ENCODE data around the gene ANKRD6. TPM values are rescaled to one million over a fixed set of nuclear protein-coding genes. Genes with fewer than 3 reads are reported as not detected.

Gene ANKRD6
- polyA plus RNA-seq, 1 of the 3 experiments (the other 2 are of a cell fraction): 2.6 TPM

GRCh38 chr6:89567630-89568390 is 134.9 kb downstream of the ANKRD6 start:
- no peak for DNase-seq
- POLR2A ChIA-PET: no interaction called here
- H3K4me3 ChIP-seq (ENCODE audit: low read depth in 2 of 2, low read length in 1 of 2): no peak overlapping the region
- peaks cover 0 to 6% of the 10 kb centered on the region in 2 experiments; a peak in 1 of 4 replicates for H3K4me1 ChIP-seq (ENCODE audit: control insufficient read depth in 1 of 2, insufficient read depth in 2 of 2, low read depth in 1 of 2, low read length in 1 of 2)
- no peaks in the 10 kb centered on the region for H3K79me2 ChIP-seq (ENCODE audit: insufficient read depth)
- WGBS (ENCODE audit: low lambda C conversion rate): 81% methylated on average over 6 of the region's 6 CpGs
- no peak overlapping the region for H3K27ac ChIP-seq (ENCODE audit: low read depth in 2 of 2, low read length in 1 of 2)
- no peak overlapping the region for H3K4me2 ChIP-seq
- no peak overlapping the region for H3K9ac ChIP-seq
- no peaks in the 10 kb centered on the region for H3K9me3 ChIP-seq
- CTCF ChIA-PET: interaction anchor here (1.1 to 1.9 kb wide), 2 partner anchors 31 to 45 kb away, joined by 3 to 4 read pairs; no protein-coding TSS in a partner anchor
- no peaks in the 10 kb centered on the region for H4K20me1 ChIP-seq (ENCODE audit: insufficient read depth)
- no peaks in the 10 kb centered on the region for H3K9me2 ChIP-seq
- no peaks in the 10 kb centered on the region for H3K27me3 ChIP-seq (ENCODE audit: insufficient read depth)
- no peaks in the 10 kb centered on the region for H3K36me3 ChIP-seq (replicated peaks in 1 of 2; ENCODE audit: control insufficient read depth in 1 of 2, insufficient read depth in 2 of 2, low read length in 1 of 2)
- TF ChIP-seq GATA2 (CRISPR knock-in tag; IDR thresholded peaks at IDR 0.05) (no peak), RXRA (IDR thresholded peaks at IDR 0.05; ENCODE audit: borderline replicate concordance, low read depth) (no peak), FOSL2 (IDR thresholded peaks at IDR 0.05; ENCODE audit: borderline replicate concordance, low read depth) (no peak), NFIC (IDR thresholded peaks at IDR 0.05; ENCODE audit: borderline replicate concordance) (no peak), MXI1 (IDR thresholded peaks at IDR 0.05; ENCODE audit: low read depth, low read length) (no peak), RAD21 (IDR thresholded peaks at IDR 0.05; ENCODE audit: low read length) (no peak), TEAD4 (IDR thresholded peaks at IDR 0.05; ENCODE audit: borderline replicate concordance, insufficient read depth) (no peak), USF1 (IDR thresholded peaks at IDR 0.05; ENCODE audit: borderline replicate concordance, low read depth) (no peak), FOXJ3 (CRISPR knock-in tag; IDR thresholded peaks at IDR 0.05) (no peak), EP300 (IDR thresholded peaks at IDR 0.05; ENCODE audit: borderline replicate concordance in 1 of 2, low read depth in 1 of 2, low read length in 1 of 2) (no peak), EZH2phosphoT487 (IDR thresholded peaks at IDR 0.05; ENCODE audit: borderline replicate concordance, low read depth) (no peak), NRF1 (IDR thresholded peaks at IDR 0.05; ENCODE audit: low read depth, low read length) (no peak), MEF2A (IDR thresholded peaks at IDR 0.05; ENCODE audit: borderline replicate concordance, low read depth) (no peak), MAX (IDR thresholded peaks at IDR 0.05; ENCODE audit: low read depth) (no peak)
- no peaks in the 10 kb centered on the region for H3F3A ChIP-seq (replicated peaks; ENCODE audit: insufficient read depth)
- no peak overlapping the region for H2AFZ ChIP-seq (ENCODE audit: low read depth)

DNA sequence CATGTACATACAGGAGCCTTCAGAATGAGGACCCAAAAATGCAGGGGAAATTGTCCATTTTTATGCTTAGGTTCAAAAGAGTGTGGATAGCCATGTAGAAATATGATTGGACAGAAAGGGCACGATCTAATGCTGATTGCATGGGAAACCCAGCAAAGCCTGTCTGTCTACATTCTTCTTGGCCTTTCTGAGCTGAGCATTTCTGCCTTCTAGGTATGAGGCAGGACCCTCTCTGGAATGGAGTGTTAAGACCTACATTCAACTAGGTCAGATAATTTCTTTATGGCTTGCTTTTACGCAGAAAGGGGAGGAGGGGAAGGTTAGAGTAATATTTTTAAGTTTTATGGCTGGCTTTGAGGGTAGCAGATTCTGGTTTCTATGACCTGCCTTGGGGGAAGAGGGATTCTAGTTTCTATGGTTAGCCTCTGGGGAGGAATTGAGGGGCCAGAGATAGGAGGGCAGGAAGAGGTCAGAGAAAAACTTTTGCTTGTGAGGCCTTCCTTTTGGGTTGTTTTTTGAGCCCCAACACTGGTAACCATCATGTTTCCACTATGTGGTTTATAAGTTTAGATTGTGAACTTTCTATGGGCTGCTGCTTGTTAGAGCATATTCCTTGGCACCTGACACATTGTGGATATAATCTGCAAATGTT is 142.1 kb downstream of the ANKRD6 start:
- ChIA-PET POLR2A (no interaction called here), CTCF (no interaction called here)
- DNase-seq: no peak
- Histone ChIP-seq H4K20me1 (ENCODE audit: insufficient read depth) (no peaks in the 10 kb centered on the region), H3K4me1 (ENCODE audit: control insufficient read depth in 1 of 2, insufficient read depth in 2 of 2, low read depth in 1 of 2, low read length in 1 of 2) (no peaks in the 10 kb centered on the region; a peak in 1 of 4 replicates), H3K9me2 (no peaks in the 10 kb centered on the region), H3K79me2 (ENCODE audit: insufficient read depth) (no peaks in the 10 kb centered on the region), H3K9ac (no peak overlapping the region), H3K36me3 (replicated peaks in 1 of 2; ENCODE audit: control insufficient read depth in 1 of 2, insufficient read depth in 2 of 2, low read length in 1 of 2) (no peaks in the 10 kb centered on the region), H3K4me2 (no peak overlapping the region), H3K9me3 (no peaks in the 10 kb centered on the region), H2AFZ (ENCODE audit: low read depth) (no peak overlapping the region), H3F3A (replicated peaks; ENCODE audit: insufficient read depth) (no peaks in the 10 kb centered on the region), H3K27ac (ENCODE audit: low read depth in 2 of 2, low read length in 1 of 2) (no peak overlapping the region), H3K27me3 (ENCODE audit: insufficient read depth) (no peaks in the 10 kb centered on the region), H3K4me3 (ENCODE audit: low read depth in 2 of 2, low read length in 1 of 2) (no peak overlapping the region)
- TF ChIP-seq, protein P1, sequence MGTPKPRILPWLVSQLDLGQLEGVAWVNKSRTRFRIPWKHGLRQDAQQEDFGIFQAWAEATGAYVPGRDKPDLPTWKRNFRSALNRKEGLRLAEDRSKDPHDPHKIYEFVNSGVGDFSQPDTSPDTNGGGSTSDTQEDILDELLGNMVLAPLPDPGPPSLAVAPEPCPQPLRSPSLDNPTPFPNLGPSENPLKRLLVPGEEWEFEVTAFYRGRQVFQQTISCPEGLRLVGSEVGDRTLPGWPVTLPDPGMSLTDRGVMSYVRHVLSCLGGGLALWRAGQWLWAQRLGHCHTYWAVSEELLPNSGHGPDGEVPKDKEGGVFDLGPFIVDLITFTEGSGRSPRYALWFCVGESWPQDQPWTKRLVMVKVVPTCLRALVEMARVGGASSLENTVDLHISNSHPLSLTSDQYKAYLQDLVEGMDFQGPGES (IDR thresholded peaks at IDR 0.05; ENCODE audit: low read depth, low read length): no peak
- TF ChIP-seq, protein P2, sequence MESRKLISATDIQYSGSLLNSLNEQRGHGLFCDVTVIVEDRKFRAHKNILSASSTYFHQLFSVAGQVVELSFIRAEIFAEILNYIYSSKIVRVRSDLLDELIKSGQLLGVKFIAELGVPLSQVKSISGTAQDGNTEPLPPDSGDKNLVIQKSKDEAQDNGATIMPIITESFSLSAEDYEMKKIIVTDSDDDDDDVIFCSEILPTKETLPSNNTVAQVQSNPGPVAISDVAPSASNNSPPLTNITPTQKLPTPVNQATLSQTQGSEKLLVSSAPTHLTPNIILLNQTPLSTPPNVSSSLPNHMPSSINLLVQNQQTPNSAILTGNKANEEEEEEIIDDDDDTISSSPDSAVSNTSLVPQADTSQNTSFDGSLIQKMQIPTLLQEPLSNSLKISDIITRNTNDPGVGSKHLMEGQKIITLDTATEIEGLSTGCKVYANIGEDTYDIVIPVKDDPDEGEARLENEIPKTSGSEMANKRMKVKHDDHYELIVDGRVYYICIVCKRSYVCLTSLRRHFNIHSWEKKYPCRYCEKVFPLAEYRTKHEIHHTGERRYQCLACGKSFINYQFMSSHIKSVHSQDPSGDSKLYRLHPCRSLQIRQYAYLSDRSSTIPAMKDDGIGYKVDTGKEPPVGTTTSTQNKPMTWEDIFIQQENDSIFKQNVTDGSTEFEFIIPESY (IDR thresholded peaks at IDR 0.05; ENCODE audit: borderline replicate concordance, low read depth): no peak
- TF ChIP-seq, protein P3, sequence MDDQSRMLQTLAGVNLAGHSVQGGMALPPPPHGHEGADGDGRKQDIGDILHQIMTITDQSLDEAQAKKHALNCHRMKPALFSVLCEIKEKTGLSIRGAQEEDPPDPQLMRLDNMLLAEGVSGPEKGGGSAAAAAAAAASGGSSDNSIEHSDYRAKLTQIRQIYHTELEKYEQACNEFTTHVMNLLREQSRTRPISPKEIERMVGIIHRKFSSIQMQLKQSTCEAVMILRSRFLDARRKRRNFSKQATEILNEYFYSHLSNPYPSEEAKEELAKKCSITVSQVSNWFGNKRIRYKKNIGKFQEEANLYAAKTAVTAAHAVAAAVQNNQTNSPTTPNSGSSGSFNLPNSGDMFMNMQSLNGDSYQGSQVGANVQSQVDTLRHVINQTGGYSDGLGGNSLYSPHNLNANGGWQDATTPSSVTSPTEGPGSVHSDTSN (IDR thresholded peaks at IDR 0.05): no peak
- TF ChIP-seq FOXM1 (IDR thresholded peaks at IDR 0.05; ENCODE audit: low read depth) (no peak), FOSL2 (IDR thresholded peaks at IDR 0.05; ENCODE audit: borderline replicate concordance, low read depth) (no peak), POLR2AphosphoS5 (IDR thresholded peaks at IDR 0.05; ENCODE audit: low read depth, low read length) (no peak), SMC3 (IDR thresholded peaks at IDR 0.05; ENCODE audit: low read depth, low read length) (no peak), CHD2 (IDR thresholded peaks at IDR 0.05; ENCODE audit: low read length, partially characterized antibody) (no peak), RXRA (IDR thresholded peaks at IDR 0.05; ENCODE audit: borderline replicate concordance, low read depth) (no peak)
- 77% methylated on average over 2 of the region's 2 CpGs for WGBS (ENCODE audit: low lambda C conversion rate)
